Activated CD4-positive, alpha-beta T cell treated with anti-CD3 and anti-CD28 coated beads, Interleukin-2, Interleukin-4, amounts not matched to agents 100 ng/mL and 50 ng/mL, durations not matched to agents 16 hours and 8 hours (primary cell): ENCODE results near the gene CDC14B.
"Not testable (repeated sequence)": the region's sequence is repeated elsewhere in the genome, so short reads cannot be mapped to it uniquely, and the experiment has no call there.

Experiments used
- DNase-seq: peaks from one replicate; pipeline ENCODE4 v3.0.0-alpha.2; 2020; ENCODE audit warnings: low spot score

Gene CDC14B

GRCh38 chr9:96626912-96627311, 7.3 kb upstream of the CDC14B start:
- DNase-seq: no peak

- no peak for DNase-seq
These were observed 2.0 kb upstream of the CDC14B start for GRCh38 chr9:96621618-96622017.

GRCh38 chr9:96620832-96621269, 1.2 kb upstream of the CDC14B start:
- no peak for DNase-seq

GRCh38 chr9:96620181-96620514, 505 bp upstream of the CDC14B start:
- DNase-seq: no peak

- no peak for DNase-seq
These were observed 548 bp downstream of the CDC14B start for GRCh38 chr9:96619124-96619465.

GRCh38 chr9:96618209-96619123, 1.2 kb downstream of the CDC14B start:
- DNase-seq: no peak

- no peak for DNase-seq
These were observed 2.0 kb downstream of the CDC14B start for GRCh38 chr9:96617439-96618185.

GRCh38 chr9:96616817-96617438, 2.7 kb downstream of the CDC14B start:
- DNase-seq: no peak

- DNase-seq: no peak
These were observed 4.2 kb downstream of the CDC14B start for GRCh38 chr9:96615411-96615810.

GRCh38 chr9:96614664-96615063, 5.0 kb downstream of the CDC14B start:
- DNase-seq: not testable (repeated sequence)

GRCh38 chr9:96612966-96613589, 6.6 kb downstream of the CDC14B start:
- no peak for DNase-seq

GRCh38 chr9:96612105-96612965, 7.3 kb downstream of the CDC14B start:
- DNase-seq: no peak

GRCh38 chr9:96611302-96611701, 8.3 kb downstream of the CDC14B start:
- DNase-seq: no peak

GRCh38 chr9:96609732-96610131, 9.9 kb downstream of the CDC14B start:
- DNase-seq: no peak

GRCh38 chr9:96607971-96608370, 11.7 kb downstream of the CDC14B start:
- no peak for DNase-seq

GRCh38 chr9:96605328-96605727, 14.3 kb downstream of the CDC14B start:
- DNase-seq: no peak

GRCh38 chr9:96604004-96604319, 15.7 kb downstream of the CDC14B start:
- DNase-seq: no peak

- DNase-seq: no peak
These were observed 16.2 kb downstream of the CDC14B start for GRCh38 chr9:96603305-96604003.

- no peak for DNase-seq
These were observed 20.3 kb downstream of the CDC14B start for GRCh38 chr9:96599298-96599697.

GRCh38 chr9:96596601-96597111, 23.0 kb downstream of the CDC14B start:
- DNase-seq: no peak
